GM12878 (cell line): ENCODE measurements around the gene MEGF11. TPM values are rescaled to one million over a fixed set of nuclear protein-coding genes. Genes with fewer than 3 reads are reported as not detected.
A peak's percentile ranks its signal among the peaks of the same experiment; 100 is the strongest.

Experiments used
- ATAC-seq: fragments of 200-7000 bp; cut with Tn5 transposase; 3 replicates; pipeline ENCODE4 v1.9.1; 2020; ENCODE audit warnings: mild to moderate bottlenecking, moderate library complexity
- BruUV-seq: library from RNA; stranded (reverse); fragments of 400-500 nt; replicated peaks from 2 replicates; lab custom pipeline; 2021; lab: Mats Ljungman, UMichigan
- CTCF ChIA-PET: fragments of 300-600 bp; sonication (Branson Sonifier 250); formaldehyde crosslinking; extraction: SDS; loops from one replicate; lab custom pipeline; 2021; ENCODE audit warnings: inconsistent platforms; lab: Yijun Ruan, JAX
- POLR2A ChIA-PET: fragments of 350-600 bp; formaldehyde crosslinking; extraction: SDS; loops from one replicate; lab custom pipeline; 2021; ENCODE audit warnings: inconsistent platforms; lab: Charles Lee
- RAD21 ChIA-PET: fragments of 300-600 bp; sonication (Branson Sonifier 250); formaldehyde crosslinking; loops from one replicate; lab custom pipeline; 2023; ENCODE audit warnings: antibody characterized with exemption; ENCODE audit not compliant: unreplicated experiment; lab: Charles Lee
- SMC1A ChIA-PET: fragments of 300-600 bp; sonication (Branson Sonifier 250); formaldehyde crosslinking; loops from one replicate; lab custom pipeline; 2023; ENCODE audit not compliant: unreplicated experiment, uncharacterized antibody; lab: Charles Lee
- DNase-seq: peaks from one replicate; pipeline ENCODE4 v3.0.0-alpha.2; 2011; ENCODE audit warnings: low read depth, low spot score
- FAIRE-seq: peaks from 3 replicates; lab custom pipeline; 2011; peaks lifted over from hg19 to GRCh38; lab: Jason Lieb, UNC
- H2AFZ ChIP-seq: 2 replicates; pipeline ENCODE4 v1.6.0; 2011; ENCODE audit warnings: low read depth, low read length, control low read depth; ENCODE audit not compliant: control insufficient read depth
- H3K27ac ChIP-seq: 2 replicates; pipeline ENCODE4 v1.5.1; 2011; ENCODE audit warnings: control low read depth; ENCODE audit not compliant: control insufficient read depth, insufficient read depth
- H3K27me3 ChIP-seq, 2 experiments: replicated peaks in 1 of 2; 2 replicates each; pipeline versions ENCODE4 v1.6.0 to v1.6.1; 2011; ENCODE audit warnings: low read length in 1 of 2; ENCODE audit not compliant: control insufficient read depth in 2 of 2, insufficient read depth in 2 of 2
- H3K36me3 ChIP-seq, 2 experiments: 2 replicates each; pipeline ENCODE4 v1.5.1; 2011; ENCODE audit warnings: low read length in 1 of 2; ENCODE audit not compliant: control insufficient read depth in 2 of 2, insufficient read depth in 2 of 2
- H3K4me1 ChIP-seq: 2 replicates; pipeline ENCODE4 v1.6.1; 2011; ENCODE audit warnings: mild to moderate bottlenecking, low read length, moderate library complexity, mixed read lengths; ENCODE audit not compliant: control insufficient read depth, insufficient read depth
- H3K4me2 ChIP-seq: 2 replicates; pipeline ENCODE4 v1.6.0; 2011; ENCODE audit warnings: control low read depth; ENCODE audit not compliant: control insufficient read depth, insufficient read depth
- H3K4me3 ChIP-seq: fragments of 200-600 bp; sonication (generic); 2 replicates; pipeline ENCODE4 v1.5.1; 2016
- H3K79me2 ChIP-seq: 2 replicates; pipeline ENCODE4 v1.6.0; 2011; ENCODE audit warnings: low read length; ENCODE audit not compliant: control insufficient read depth, insufficient read depth
- H3K9ac ChIP-seq: 2 replicates; pipeline ENCODE4 v1.8.0; 2011; ENCODE audit warnings: low read length, control low read depth, mixed read lengths; ENCODE audit not compliant: control insufficient read depth, insufficient read depth
- H3K9me3 ChIP-seq: replicated peaks from 3 replicates; pipeline ENCODE4 v1.5.1; 2011; ENCODE audit warnings: mild to moderate bottlenecking, low read length; ENCODE audit not compliant: control insufficient read depth, insufficient read depth
- H4K20me1 ChIP-seq: 2 replicates; pipeline ENCODE4 v1.6.0; 2011; ENCODE audit not compliant: control insufficient read depth, insufficient read depth
- CBX3 ChIP-seq: fragments of 200-600 bp; sonication (generic); IDR thresholded peaks from 2 replicates; pipeline ENCODE4 v1.6.1; 2016; ENCODE audit warnings: low read depth, borderline replicate concordance
- CREB1 ChIP-seq: IDR thresholded peaks from 2 replicates; pipeline ENCODE4 v1.6.1; 2012; ENCODE audit warnings: low read depth, mild to moderate bottlenecking, inconsistent platforms
- GATAD2B ChIP-seq: fragments of 450-650 bp; conservative IDR thresholded peaks from 2 replicates; pipeline ENCODE4 v1.6.1; 2017; ENCODE audit warnings: low read depth, mild to moderate bottlenecking, moderate library complexity
- MEF2B ChIP-seq: fragments of 450-650 bp; IDR thresholded peaks from 2 replicates; pipeline ENCODE4 v1.6.1; 2018; ENCODE audit warnings: mild to moderate bottlenecking, moderate library complexity; ENCODE audit not compliant: partially characterized antibody, poor library complexity, severe bottlenecking
- MTA2 ChIP-seq: fragments of 450-650 bp; IDR thresholded peaks from 2 replicates; pipeline ENCODE4 v1.6.1; 2016; ENCODE audit warnings: low read depth, mild to moderate bottlenecking, moderate library complexity
- MYB ChIP-seq: fragments of 150-350 bp; IDR thresholded peaks from 2 replicates; pipeline ENCODE4 v1.6.1; 2014; ENCODE audit warnings: mild to moderate bottlenecking, low read depth, low read length, borderline replicate concordance
- NR2C2 ChIP-seq: IDR thresholded peaks from 2 replicates; pipeline ENCODE4 v1.6.1; 2011; ENCODE audit warnings: borderline replicate concordance, low read depth; ENCODE audit not compliant: control insufficient read depth, insufficient read length
- RUNX3 ChIP-seq: IDR thresholded peaks from 2 replicates; pipeline ENCODE4 v1.6.1; 2012; ENCODE audit warnings: low read length, inconsistent platforms
- SMAD5 ChIP-seq: IDR thresholded peaks from 2 replicates; pipeline ENCODE4 v1.6.1; 2016; ENCODE audit warnings: antibody characterized with exemption, low read depth
- ZNF24 ChIP-seq: fragments of 450-650 bp; IDR thresholded peaks from 2 replicates; pipeline ENCODE4 v1.6.1; 2017; ENCODE audit warnings: antibody characterized with exemption, mild to moderate bottlenecking
- ZNF622 ChIP-seq: fragments of 450-650 bp; IDR thresholded peaks from 2 replicates; pipeline ENCODE4 v1.6.1; 2017; ENCODE audit warnings: mild to moderate bottlenecking, inconsistent platforms
- WGBS: methylation state at CpG from one replicate; pipeline ENCODE4 v1.1.6; 2016; ENCODE audit warnings: low lambda C conversion rate; ENCODE audit not compliant: insufficient replicate concordance, insufficient coverage; ENCODE audit errors: missing lambda C conversion rate; 5-methylcytosine and 5-hydroxymethylcytosine counted together
- in situ Hi-C: fragments of 300-500 bp; cut with MboI; formaldehyde crosslinking; loops from 9 replicates; pipeline ENCODE4 v1.14.3; 2018; ENCODE audit warnings: mixed read lengths
- intact Hi-C: fragments of 100-400 bp; cut with micrococcal nuclease; formaldehyde crosslinking; loops from one replicate; pipeline ENCODE4 v1.14.2; 2022; ENCODE audit not compliant: unreplicated experiment
- polyA plus RNA-seq, 11 experiments: library from polyadenylated mRNA; depleted of rRNA in 4 of 11; unstranded in 6 of 11; stranded (reverse) in 5 of 11; fragments of >200 nt; fragmentation: Nextera tagmentation in 4 of 11; fragmentation: Illumina TruSeq in 1 of 11; extraction: Ambion mirVana in 4 of 11; extraction: Trizol in 1 of 11; gene quantifications; 1 replicate in 1 of 11; 2 replicates in 10 of 11; pipeline versions ENCODE4 v1.2.1 to v1.2.3, GENCODE V29; 2011 to 2016; ENCODE audit warnings: inconsistent platforms in 2 of 11, missing spikeins in 2 of 11, low read depth in 1 of 11
- total RNA-seq, 4 experiments: library from RNA; depleted of rRNA in 3 of 4; stranded (reverse); fragments of >200 nt in 3 of 4; fragmentation: Illumina TruSeq in 1 of 4; extraction: Trizol in 1 of 4; gene quantifications; 2 replicates each; pipeline versions ENCODE4 v1.2.1 to v1.2.3, GENCODE V29; 2013 to 2021
- TF ChIP-seq, protein P1 (sequence below): IDR thresholded peaks from 2 replicates; pipeline ENCODE4 v1.6.1; 2011; ENCODE audit warnings: mild to moderate bottlenecking, low read depth, low read length, moderate library complexity; ENCODE audit not compliant: insufficient replicate concordance
- TF ChIP-seq, protein P2 (sequence below): fragments of 450-650 bp; formaldehyde crosslinking; IDR thresholded peaks from 2 replicates; pipeline ENCODE4 v1.4.0; 2020; ENCODE audit warnings: mild to moderate bottlenecking, moderate library complexity
- TF ChIP-seq, protein P3 (sequence below): fragments of 150-350 bp; IDR thresholded peaks from 2 replicates; pipeline ENCODE4 v1.6.1; 2016; ENCODE audit warnings: low read depth, low read length

MEGF11 gene
- total and polyA plus RNA-seq, 10 of the 15 experiments (the other 5 are each of a cell fraction or from before 2014, with no cell fraction given) = 0.03 to 1.7 (median 0.49) TPM

DNA sequence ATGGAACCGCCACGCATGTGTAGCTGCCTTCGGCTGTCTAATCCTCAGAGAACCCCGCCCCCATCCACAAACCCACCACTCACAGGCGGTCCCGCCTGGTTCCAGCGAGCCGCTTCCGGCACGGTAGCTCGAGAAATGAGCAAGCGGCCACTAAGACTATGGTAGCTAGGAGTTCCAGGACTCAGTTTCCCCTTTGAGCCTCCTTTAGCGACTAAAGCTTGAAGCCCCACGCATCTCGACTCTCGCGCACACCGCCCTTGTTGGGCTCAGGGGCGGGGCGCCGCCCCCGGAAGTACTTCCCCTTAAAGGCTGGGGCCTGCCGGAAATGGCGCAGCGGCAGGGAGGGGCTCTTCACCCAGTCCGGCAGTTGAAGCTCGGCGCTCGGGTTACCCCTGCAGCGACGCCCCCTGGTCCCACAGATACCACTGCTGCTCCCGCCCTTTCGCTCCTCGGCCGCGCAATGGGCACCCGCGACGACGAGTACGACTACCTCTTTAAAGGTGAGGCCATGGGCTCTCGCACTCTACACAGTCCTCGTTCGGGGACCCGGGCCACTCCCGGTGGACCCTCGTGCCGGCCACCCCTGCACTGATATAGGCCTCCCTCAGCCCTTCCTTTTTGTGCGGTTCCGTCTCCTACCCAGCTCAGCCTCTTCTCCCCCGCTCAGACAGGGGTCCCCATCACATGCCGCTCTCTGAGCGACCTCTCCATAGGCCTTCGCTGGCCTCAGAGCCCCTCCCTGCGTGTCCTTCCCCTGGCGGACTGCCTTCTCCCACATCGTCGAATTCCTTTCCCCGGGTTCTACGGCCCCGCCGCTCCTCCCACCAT is 384.2 kb downstream of the MEGF11 start, which contains the start of gene RAB11A:
Gene RAB11A, plus strand, starts transcription at position 366 of the 828 bp plus-strand sequence. Its CDS starts 95 bp downstream, at position 461.
- Histone ChIP-seq H3K79me2 (peaks cover 48% of the 10 kb centered on the region), H3K4me1 (no peaks in the 10 kb centered on the region), H4K20me1 (no peaks in the 10 kb centered on the region), H3K9me3 (no peaks in the 10 kb centered on the region), H3K27me3 (no peaks in the 10 kb centered on the region), H3K4me3 (peak within 1 kb of the TSS; percentile 71), H2AFZ (peak within 1 kb of the TSS; percentile 82), H3K9ac (peak within 1 kb of the TSS; percentile 87), H3K4me2 (peak within 1 kb of the TSS; percentile 87), H3K27ac (peak within 1 kb of the TSS; percentile 80), H3K36me3 (peaks cover 0 to 2% of the 10 kb centered on the region in 2 experiments; a peak in 1 of 4 replicates)
- ChIA-PET RAD21 (interaction anchor here (0.8 to 4.0 kb wide), 18 partner anchors 12 to 338 kb away, joined by 3 to 34 read pairs (median 5); partner anchors contain the start of genes DENND4A and INTS14), POLR2A (interaction anchor here (0.5 to 2.9 kb wide), 32 partner anchors 8 to 425 kb away, joined by 3 to 19 read pairs (median 4); partner anchors contain the start of gene INTS14), CTCF (interaction anchor here (0.6 to 5.4 kb wide), 22 partner anchors 9 to 258 kb away, joined by 3 to 38 read pairs (median 4); partner anchors contain the start of gene INTS14), SMC1A (interaction anchor here (0.6 to 3.8 kb wide), 21 partner anchors 10 to 424 kb away, joined by 3 to 21 read pairs (median 4); partner anchors contain the start of genes DIS3L and INTS14)
- ATAC-seq (peak; percentile 95), FAIRE-seq (peak; percentile 62), DNase-seq (peak; percentile 85)
- intact Hi-C loops = no loop called here
- BruUV-seq = no TSS peak
- 1% methylated on average over 62 of the region's 62 CpGs for WGBS
- in situ Hi-C loops = no loop called here
- TF ChIP-seq CREB1 (peak; percentile 91), MTA2 (peak; percentile 80), CBX3 (no peak), NR2C2 (no peak), GATAD2B (peak; percentile 78), RUNX3 (no peak; the same call in 1 of the 2 replicates), MEF2B (peak; percentile 38), SMAD5 (peak; percentile 93; the same call in 1 of the 2 replicates), ZNF622 (no peak), MYB (peak; percentile 84; the same call in 1 of the 2 replicates), ZNF24 (no peak)
- TF ChIP-seq, protein P1, sequence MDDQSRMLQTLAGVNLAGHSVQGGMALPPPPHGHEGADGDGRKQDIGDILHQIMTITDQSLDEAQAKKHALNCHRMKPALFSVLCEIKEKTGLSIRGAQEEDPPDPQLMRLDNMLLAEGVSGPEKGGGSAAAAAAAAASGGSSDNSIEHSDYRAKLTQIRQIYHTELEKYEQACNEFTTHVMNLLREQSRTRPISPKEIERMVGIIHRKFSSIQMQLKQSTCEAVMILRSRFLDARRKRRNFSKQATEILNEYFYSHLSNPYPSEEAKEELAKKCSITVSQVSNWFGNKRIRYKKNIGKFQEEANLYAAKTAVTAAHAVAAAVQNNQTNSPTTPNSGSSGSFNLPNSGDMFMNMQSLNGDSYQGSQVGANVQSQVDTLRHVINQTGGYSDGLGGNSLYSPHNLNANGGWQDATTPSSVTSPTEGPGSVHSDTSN = no peak
- TF ChIP-seq, protein P2, sequence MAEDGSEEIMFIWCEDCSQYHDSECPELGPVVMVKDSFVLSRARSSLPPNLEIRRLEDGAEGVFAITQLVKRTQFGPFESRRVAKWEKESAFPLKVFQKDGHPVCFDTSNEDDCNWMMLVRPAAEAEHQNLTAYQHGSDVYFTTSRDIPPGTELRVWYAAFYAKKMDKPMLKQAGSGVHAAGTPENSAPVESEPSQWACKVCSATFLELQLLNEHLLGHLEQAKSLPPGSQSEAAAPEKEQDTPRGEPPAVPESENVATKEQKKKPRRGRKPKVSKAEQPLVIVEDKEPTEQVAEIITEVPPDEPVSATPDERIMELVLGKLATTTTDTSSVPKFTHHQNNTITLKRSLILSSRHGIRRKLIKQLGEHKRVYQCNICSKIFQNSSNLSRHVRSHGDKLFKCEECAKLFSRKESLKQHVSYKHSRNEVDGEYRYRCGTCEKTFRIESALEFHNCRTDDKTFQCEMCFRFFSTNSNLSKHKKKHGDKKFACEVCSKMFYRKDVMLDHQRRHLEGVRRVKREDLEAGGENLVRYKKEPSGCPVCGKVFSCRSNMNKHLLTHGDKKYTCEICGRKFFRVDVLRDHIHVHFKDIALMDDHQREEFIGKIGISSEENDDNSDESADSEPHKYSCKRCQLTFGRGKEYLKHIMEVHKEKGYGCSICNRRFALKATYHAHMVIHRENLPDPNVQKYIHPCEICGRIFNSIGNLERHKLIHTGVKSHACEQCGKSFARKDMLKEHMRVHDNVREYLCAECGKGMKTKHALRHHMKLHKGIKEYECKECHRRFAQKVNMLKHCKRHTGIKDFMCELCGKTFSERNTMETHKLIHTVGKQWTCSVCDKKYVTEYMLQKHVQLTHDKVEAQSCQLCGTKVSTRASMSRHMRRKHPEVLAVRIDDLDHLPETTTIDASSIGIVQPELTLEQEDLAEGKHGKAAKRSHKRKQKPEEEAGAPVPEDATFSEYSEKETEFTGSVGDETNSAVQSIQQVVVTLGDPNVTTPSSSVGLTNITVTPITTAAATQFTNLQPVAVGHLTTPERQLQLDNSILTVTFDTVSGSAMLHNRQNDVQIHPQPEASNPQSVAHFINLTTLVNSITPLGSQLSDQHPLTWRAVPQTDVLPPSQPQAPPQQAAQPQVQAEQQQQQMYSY (CRISPR knock-in tag) = no peak
- TF ChIP-seq, protein P3, sequence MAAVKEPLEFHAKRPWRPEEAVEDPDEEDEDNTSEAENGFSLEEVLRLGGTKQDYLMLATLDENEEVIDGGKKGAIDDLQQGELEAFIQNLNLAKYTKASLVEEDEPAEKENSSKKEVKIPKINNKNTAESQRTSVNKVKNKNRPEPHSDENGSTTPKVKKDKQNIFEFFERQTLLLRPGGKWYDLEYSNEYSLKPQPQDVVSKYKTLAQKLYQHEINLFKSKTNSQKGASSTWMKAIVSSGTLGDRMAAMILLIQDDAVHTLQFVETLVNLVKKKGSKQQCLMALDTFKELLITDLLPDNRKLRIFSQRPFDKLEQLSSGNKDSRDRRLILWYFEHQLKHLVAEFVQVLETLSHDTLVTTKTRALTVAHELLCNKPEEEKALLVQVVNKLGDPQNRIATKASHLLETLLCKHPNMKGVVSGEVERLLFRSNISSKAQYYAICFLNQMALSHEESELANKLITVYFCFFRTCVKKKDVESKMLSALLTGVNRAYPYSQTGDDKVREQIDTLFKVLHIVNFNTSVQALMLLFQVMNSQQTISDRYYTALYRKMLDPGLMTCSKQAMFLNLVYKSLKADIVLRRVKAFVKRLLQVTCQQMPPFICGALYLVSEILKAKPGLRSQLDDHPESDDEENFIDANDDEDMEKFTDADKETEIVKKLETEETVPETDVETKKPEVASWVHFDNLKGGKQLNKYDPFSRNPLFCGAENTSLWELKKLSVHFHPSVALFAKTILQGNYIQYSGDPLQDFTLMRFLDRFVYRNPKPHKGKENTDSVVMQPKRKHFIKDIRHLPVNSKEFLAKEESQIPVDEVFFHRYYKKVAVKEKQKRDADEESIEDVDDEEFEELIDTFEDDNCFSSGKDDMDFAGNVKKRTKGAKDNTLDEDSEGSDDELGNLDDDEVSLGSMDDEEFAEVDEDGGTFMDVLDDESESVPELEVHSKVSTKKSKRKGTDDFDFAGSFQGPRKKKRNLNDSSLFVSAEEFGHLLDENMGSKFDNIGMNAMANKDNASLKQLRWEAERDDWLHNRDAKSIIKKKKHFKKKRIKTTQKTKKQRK = peak; percentile 41; the same call in 1 of the 2 replicates
